Measurements from ENCODE around the gene FOXC1.

Gene FOXC1

DNA sequence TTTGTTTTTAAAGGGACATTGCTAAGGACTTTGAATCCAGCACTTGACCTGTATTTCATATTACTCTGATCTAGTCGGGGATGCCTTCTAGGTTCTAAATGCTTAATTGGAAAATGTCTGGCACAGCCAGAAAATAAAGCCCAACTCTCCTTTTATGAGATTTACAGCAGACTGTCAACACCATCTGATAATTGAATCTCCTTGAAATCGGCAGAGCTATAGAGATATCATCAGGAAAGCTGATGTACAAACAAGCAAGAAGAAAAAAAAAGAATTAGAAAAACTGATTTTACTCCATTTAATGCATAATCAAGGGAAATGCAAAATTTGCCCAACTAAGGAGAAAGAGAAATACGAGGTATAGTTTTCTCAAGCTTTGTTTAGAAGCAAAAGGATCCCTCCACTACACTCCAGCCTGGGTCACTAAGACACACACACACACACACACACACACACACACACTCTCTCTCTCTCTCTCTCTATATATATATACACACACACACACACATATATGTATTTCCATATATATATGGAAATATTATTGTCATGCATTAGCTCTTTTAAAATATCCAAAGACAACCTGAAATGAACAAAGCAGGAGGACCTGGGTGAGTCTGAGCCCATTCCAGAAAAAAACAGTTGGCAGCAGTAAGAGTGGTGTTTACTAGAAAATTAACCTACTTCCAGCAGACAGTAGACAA, 9.5 kb upstream of the FOXC1 start:
- no peak for DNase-seq

DNA sequence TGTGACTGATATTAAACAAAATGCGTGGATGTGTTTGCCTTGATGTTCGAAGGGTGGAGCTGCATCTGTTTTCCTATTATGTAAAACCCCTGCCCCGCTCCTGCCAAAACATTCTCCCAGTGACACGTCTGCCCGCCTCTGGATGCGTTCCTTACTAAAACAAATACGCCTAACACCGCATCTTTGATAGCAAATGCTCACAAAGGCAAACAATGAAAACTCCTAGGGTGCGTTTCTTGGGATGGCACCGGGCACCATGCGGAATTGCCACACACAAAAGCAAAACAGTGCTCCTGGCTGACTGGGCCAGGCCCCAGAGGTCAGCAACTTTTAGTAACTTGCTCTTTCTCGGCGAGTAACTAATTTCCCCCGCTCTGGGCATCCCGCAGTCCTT, 9.0 kb upstream of the FOXC1 start:
- no peak for DNase-seq

DNA sequence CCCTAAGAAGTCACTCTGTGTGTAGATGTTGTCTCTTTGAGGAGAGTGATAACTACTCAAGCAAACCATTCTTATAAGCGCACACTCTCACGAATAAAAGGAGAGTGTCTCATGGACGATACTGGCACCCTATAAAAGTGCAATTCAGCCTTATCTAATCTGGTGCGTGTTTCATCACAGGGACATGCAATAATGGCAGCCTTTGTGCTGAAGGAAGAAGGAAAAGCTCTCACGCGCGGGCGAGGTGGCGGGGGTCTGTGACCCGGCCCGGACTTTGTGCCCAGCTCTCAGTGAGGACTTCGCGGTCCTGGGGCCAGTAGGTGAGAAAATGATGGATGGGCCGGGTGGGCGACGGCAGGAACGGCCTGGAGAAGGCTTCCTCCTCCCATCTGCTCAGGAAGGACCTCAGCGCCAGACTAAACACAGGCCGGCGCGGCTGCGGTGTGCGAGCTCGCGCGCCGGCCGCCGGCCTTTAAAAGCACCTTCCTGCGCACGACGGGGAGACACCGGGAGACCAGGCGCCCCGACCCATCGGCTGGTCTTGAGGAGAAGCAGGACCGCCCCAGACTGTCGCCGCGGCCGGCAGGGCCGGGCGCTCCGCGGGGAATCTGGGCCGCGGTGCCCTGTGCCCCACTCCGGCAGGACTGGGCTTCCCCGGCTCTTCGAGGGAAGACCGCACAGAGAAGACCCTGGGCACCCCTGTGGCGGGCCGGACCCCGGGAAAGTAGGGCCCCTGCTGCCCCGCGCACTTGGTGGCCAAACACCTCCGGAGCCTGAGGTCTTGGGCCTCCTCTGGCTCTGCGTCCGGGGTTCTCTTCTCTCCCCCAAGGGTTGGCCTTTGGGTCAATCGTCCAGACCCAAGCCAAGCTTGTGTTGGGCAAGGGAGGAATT, 8.3 kb upstream of the FOXC1 start:
- no peak for DNase-seq

DNA sequence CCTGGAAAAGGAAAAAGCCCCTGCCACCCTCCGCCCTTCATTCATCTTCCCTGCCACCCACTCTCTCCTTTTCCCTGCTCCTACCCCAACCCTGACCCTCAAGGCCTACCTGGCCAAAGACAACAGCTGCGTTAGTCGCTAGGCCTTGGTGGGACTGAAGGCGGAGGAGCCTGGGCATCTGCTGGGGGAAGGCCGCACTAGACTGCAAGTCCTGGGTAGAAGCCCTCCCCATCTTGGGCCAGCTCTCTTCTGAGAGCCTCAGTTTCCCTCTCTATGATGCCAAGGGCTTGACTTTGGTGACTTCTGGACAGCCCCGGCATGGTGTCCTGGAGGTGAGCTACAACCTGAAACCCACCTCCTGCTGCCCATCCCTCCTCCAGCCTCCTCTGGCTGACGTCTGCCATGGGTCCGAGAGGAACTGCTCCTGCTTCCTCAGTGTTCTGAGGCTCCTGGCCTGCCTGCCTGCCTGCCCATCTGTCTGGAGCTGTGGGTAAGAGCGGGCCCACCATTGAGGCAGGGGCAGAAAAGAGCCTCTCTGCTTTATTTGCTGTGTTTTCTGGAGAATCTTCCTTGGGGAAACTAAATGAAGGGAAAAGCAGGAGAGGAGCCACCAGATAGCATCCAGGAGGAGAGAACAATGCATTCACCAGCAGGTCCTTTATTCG, 7.5 kb upstream of the FOXC1 start:
- no peak for DNase-seq

DNA sequence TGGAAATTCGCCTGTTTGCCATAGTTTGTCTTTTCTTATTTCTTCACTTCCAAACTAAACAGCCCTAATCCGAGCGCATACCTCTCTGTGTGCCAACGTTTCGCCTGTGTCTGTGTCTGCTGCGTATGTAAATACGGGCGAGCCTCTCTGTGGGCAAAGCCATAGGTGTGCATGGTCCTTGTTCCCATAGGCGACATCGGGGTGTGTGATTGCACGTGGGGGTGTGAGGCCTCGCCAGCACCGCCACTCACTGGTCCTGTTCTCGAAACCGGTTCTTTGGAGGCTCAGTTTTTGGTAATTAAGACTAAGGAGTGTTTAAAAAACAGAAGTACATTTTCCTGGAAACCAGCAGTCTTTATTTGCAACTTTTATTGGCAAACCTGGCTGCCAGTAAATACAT, 6.0 kb upstream of the FOXC1 start:
- no peak for DNase-seq

DNA sequence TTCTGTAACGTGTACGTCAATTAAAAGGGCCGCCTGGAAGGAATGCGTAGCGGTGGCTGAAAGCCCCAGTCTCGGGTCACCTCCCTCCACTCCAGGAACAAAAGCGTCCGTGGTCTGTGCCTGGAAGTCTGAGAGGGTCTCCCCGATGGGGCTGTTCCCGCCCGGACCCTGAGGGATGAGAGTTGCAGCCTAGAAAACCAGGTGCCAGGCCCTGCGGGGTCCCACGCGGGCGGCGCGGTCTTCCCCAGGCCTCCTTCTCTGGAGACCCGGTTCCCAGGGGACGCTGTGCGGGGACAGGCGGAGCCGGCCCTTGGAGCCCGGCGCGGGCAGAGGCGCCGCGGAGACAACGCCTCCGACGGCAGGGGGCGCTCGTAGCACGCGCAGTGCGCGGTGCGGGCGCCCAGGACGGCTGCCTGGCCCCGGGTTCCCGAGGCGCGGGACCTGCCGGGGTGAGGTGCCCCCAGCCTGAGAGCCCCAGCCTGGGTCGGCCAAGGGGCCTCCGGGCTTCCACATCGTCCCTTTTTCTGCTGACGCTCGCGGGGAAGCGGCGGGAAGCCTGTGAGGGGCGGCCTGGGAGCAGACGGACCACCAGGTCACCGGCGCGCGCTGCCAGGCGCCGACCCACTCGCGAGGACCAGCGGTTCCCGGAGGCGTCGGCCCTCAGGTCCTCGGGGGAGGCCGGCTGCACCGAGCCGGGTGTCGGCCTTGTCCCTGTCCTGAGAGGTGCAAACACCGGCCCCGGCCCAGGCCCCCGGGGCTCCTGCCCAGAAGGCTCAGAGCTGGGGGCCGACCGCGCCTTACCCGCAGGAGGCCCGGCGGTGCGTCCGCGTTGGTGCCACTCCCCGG, 5.3 kb upstream of the FOXC1 start:
- DNase-seq = peak; percentile 63

DNA sequence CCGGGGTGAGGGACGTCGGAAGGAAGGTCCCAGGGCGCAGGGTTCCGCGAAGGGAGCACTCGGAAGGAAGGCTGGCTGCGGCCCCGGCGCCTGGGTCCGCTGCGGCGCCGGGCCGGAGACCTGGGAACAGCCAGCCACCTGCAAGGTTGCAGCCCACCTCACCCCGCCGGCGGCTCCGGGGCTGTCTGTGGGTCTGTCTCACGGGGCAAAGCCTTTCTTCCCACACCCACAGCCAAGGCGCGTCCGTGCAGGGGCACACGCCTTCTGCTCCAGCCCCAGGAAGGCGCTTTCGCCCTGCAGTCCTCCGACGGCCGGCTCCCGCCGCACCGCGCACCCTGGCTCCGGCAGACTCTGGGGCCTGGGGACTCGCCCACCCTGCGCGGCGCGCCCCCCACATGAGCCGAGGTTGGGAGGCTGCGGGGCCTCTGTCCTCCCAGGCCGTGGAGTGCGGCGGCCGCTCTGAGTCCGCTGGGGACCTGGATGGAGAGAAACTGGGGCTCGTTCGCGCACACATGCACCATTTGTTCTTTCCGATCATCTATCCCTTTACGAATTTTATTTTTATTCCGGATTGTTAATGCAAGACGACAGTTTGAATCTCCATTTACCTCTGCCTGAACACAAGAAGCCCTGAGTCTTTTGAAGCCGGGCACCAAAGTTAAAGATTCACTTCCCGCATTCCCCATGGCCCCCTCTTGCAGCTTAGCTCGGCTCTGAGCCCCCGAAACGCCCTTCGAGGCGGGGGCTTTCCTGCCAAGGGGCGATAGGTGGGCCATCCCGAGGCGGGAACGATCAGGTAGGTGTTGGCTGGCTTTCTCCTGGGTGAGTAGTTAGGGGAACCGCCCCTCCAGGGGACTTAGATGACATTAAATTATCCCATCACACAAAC, 4.5 kb upstream of the FOXC1 start:
- DNase-seq = no peak

DNA sequence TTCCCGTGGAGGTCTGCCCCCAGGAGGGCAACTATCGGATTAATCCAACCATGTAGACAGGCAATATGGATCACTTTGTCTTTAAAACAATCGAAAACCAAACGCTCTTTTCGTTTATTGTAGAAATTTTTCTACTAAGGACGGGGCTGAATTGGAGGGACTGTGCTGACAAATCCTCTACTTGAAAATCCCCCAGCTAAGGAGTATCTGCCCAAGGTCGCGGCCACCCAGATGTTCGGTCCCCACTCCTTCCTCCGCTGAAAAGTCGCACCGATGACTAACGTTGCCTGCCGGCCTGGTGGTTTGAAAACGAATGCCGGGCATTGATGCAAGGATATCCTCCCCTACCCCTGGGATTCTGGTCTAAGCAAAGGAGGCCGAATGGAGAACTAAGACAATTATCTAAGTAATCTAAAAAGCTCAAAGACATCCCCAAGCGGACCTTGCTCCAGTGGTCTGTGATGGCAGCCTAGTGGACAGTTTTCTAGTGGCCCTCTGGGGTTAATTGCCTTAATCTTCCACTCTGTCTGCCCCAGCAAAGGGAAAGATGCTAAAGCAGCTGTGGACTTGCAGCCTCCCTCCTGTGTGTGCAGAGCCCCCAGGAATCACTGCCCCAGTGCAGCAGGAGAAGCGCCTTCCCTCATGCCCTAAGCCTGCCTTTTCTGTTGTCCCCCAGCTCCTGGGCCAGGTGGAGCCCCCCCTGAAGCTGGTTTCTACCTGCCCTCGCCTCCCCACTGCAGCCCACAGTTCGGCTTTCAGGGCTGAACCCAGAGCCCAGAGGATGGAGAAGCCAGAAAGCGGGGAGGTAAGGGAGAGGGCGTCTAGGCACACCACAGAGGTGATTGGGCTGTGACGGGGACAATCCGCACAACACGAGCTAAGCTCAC, 3.6 kb upstream of the FOXC1 start:
- no peak for DNase-seq

DNA sequence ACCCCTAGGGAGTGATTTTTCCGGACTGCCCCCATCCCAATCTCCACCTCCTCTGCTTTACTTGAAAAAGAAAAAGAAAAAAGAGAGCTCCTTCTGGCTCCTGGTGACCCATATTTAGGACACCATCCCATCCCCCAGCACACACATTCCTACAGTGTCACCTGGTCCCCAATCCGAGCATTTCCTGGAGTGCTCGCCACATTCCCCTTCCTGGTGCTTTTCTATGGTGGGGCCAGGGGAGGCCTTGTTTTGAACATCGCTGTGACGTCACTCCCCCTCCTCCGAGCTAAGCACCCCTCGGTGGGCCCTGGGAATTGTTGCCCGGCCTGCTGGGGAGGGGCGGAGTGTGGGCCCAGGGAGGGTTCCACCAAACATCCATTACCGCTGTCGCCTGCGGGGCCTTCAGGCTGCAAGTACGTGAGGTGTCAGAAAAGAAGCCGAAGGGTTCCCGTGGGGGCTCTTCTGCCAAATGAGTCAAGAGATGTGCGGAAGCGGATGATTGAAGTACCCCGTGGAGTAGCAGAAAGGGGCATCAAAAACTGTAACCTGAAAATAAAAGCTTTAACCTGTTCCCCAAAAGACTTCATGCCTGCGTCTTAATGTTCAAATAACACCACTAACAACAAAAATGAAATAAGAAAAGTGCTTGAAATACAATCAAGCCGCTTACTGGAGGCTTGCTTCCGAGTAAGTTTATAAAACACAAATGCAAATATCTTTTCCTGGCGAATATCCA, 2.8 kb upstream of the FOXC1 start:
- no peak for DNase-seq

DNA sequence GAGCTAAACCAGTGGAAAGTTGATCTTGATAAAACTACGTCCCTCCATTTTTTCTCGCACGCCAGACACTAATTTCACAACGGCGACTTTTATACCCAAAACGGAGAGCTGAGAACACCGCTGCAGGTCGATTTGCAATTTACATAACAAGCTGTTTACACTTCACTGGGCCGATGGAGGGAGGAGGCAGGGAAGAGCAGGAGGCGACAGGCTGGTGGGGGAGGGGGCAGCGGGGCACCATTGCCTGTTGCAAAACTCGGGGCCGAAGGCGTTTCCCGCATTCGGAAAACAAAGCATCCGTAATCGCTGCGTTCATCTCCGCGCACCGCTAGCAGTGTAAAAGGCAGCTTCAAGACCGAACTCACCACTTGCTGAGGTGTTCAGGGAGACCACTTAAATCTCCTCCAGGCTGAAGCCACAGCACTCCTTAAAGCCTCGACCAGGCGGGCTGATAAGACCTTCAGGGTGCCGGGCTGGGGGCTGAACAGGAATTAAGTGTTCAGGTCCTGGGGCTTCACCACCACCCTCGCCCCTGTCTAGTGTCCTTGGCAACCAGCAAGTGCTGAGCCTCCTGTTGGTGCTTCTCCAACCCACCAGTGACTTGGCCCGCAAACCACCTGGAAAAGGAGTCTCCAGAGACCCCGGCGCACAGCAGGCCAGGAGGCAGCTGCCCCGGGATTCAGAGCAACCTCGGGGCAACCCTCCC, 2.0 kb upstream of the FOXC1 start:
- DNase-seq = no peak

DNA sequence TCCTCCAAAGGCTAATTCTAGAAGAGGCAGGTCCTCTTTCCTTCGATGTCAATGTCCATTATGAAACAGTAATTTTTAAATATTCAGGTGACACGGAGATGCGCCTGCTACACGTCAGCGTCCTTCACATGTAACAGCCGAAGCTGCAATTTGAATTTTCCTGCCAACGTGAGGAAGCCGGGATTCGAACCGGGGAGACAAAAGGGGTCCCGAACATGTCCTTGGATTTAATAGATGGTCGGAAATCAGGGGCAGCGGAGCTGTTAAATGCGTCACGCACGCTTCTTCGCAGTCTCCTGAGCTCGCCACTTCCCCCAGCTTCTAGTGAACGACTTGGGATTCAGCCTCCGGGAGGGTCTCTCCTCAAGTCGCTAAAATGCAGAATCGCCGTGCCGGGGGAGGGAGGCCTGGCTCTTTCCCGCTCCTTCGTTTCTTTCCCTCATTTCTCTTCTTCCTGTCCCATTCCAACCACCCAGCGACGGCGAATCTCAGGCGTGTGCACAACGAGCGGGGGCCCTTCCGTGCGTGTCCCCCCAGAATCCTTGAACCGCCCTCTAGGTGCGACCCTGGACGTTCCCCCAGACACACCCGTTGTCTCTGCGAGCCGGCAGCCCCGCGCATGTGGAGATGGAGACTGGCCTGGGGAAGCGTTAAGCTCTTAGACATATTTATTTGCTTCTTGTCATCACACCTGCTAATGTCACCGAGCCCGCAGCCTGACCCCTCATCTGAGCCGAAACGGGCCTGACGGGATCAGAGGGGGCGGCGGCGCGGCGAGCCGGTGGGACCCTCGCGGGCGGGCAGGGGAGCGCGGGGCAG, 1.3 kb upstream of the FOXC1 start:
- no peak for DNase-seq

DNA sequence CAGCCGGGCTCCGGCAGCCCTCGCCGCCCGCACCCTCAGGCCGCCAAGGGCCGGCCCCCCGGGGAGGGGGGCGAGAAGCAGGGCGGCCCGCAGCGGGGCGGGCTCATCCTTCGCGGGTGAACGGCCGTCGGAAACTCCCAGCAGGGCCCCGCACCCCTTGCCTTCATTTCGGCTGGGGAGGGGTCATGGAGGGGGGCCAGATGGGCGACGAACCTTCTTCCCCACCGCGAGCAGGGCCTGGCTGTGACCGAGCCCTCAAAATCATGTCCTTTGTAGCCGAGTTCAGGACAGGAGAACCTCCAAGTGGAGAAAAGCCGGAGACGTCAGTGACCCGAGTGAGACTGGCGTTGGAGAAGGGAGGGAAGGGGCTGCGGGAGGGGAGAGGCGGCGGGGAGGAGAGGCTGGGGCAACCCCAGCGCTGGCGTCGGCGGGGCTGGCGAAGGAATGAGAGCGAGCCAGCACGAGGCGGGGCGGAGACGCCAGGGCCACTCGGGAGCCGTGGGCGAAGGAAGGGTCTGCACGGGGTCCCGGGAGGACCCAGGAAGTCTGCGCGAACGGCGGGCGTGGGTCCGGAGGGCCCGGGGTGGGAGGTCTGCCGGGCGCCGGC, 571 bp upstream of the FOXC1 start:
- DNase-seq = peak; percentile 56

DNA sequence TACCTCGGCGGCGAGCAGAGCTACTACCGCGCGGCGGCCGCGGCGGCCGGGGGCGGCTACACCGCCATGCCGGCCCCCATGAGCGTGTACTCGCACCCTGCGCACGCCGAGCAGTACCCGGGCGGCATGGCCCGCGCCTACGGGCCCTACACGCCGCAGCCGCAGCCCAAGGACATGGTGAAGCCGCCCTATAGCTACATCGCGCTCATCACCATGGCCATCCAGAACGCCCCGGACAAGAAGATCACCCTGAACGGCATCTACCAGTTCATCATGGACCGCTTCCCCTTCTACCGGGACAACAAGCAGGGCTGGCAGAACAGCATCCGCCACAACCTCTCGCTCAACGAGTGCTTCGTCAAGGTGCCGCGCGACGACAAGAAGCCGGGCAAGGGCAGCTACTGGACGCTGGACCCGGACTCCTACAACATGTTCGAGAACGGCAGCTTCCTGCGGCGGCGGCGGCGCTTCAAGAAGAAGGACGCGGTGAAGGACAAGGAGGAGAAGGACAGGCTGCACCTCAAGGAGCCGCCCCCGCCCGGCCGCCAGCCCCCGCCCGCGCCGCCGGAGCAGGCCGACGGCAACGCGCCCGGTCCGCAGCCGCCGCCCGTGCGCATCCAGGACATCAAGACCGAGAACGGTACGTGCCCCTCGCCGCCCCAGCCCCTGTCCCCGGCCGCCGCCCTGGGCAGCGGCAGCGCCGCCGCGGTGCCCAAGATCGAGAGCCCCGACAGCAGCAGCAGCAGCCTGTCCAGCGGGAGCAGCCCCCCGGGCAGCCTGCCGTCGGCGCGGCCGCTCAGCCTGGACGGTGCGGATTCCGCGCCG, 994 bp downstream of the FOXC1 start:
- peak; percentile 73 for DNase-seq

DNA sequence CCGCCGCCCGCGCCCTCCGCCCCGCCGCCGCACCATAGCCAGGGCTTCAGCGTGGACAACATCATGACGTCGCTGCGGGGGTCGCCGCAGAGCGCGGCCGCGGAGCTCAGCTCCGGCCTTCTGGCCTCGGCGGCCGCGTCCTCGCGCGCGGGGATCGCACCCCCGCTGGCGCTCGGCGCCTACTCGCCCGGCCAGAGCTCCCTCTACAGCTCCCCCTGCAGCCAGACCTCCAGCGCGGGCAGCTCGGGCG, 1.5 kb downstream of the FOXC1 start:
- DNase-seq = peak; percentile 59

DNA sequence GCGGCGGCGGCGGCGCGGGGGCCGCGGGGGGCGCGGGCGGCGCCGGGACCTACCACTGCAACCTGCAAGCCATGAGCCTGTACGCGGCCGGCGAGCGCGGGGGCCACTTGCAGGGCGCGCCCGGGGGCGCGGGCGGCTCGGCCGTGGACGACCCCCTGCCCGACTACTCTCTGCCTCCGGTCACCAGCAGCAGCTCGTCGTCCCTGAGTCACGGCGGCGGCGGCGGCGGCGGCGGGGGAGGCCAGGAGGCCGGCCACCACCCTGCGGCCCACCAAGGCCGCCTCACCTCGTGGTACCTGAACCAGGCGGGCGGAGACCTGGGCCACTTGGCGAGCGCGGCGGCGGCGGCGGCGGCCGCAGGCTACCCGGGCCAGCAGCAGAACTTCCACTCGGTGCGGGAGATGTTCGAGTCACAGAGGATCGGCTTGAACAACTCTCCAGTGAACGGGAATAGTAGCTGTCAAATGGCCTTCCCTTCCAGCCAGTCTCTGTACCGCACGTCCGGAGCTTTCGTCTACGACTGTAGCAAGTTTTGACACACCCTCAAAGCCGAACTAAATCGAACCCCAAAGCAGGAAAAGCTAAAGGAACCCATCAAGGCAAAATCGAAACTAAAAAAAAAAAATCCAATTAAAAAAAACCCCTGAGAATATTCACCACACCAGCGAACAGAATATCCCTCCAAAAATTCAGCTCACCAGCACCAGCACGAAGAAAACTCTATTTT, 2.0 kb downstream of the FOXC1 start:
- peak; percentile 55 for DNase-seq

DNA sequence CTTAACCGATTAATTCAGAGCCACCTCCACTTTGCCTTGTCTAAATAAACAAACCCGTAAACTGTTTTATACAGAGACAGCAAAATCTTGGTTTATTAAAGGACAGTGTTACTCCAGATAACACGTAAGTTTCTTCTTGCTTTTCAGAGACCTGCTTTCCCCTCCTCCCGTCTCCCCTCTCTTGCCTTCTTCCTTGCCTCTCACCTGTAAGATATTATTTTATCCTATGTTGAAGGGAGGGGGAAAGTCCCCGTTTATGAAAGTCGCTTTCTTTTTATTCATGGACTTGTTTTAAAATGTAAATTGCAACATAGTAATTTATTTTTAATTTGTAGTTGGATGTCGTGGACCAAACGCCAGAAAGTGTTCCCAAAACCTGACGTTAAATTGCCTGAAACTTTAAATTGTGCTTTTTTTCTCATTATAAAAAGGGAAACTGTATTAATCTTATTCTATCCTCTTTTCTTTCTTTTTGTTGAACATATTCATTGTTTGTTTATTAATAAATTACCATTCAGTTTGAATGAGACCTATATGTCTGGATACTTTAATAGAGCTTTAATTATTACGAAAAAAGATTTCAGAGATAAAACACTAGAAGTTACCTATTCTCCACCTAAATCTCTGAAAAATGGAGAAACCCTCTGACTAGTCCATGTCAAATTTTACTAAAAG, 2.7 kb downstream of the FOXC1 start:
- no peak for DNase-seq
